Suprapubic skin (tissue), 4 donors: Measurements from ENCODE around the gene NSFL1C.

ENCODE experiments used
- CTCF ChIP-seq, 2 donors: fragments of 200-600 bp in 1 of 2; fragments of 450-650 bp in 1 of 2; sonication (generic) in 1 of 2; IDR thresholded peaks; one replicate each; pipeline ENCODE4 v1.5.1; 2016 to 2019; ENCODE audit warnings: antibody characterized with exemption in 2 of 2, mild to moderate bottlenecking in 1 of 2, moderate library complexity in 1 of 2
- POLR2A ChIP-seq, 2 donors: fragments of 450-650 bp; IDR thresholded peaks; one replicate each; pipeline ENCODE4 v1.6.1; 2017; ENCODE audit warnings: antibody characterized with exemption in 2 of 2, mild to moderate bottlenecking in 2 of 2, moderate library complexity in 2 of 2
- POLR2AphosphoS5 ChIP-seq, 3 donors: sonication (generic); formaldehyde crosslinking; IDR thresholded peaks; one replicate each; pipeline ENCODE4 v1.6.1; 2017; ENCODE audit warnings: antibody characterized with exemption in 3 of 3

GRCh38 chr20:1493536-1493935, 26.9 kb upstream of the NSFL1C start:
- TF ChIP-seq CTCF (IDR thresholded peaks at IDR 0.05) = no peak
- TF ChIP-seq POLR2A (IDR thresholded peaks at IDR 0.05) = no peak
- no peak for TF ChIP-seq POLR2AphosphoS5 (IDR thresholded peaks at IDR 0.05)
